OCI-LY1 (cell line): ENCODE data around the gene LINS1.

Experiments
- H2AFZ ChIP-seq: fragments of 200-600 bp; sonication (generic), shearing (Covaris generic); 2 replicates; pipeline ENCODE4 v1.6.0; 2014; ENCODE audit warnings: antibody characterized with exemption, mild to moderate bottlenecking, low read length
- H3F3A ChIP-seq: fragments of 200-600 bp; sonication (generic), shearing (Covaris generic); 2 replicates; pipeline ENCODE4 v1.6.0; 2014; ENCODE audit warnings: mild to moderate bottlenecking, antibody characterized with exemption, low read length, moderate library complexity; ENCODE audit not compliant: insufficient read depth
- H3K27ac ChIP-seq: fragments of 200-600 bp; sonication (generic); 2 replicates; pipeline ENCODE4 v1.5.1; 2014; ENCODE audit warnings: low read length, mixed run types, mild to moderate bottlenecking, low read depth; ENCODE audit not compliant: poor library complexity, severe bottlenecking
- H3K27me3 ChIP-seq: fragments of 200-600 bp; sonication (generic); 2 replicates; pipeline ENCODE4 v1.6.0; 2014; ENCODE audit warnings: antibody characterized with exemption, mild to moderate bottlenecking, low read length, moderate library complexity; ENCODE audit not compliant: insufficient read depth
- H3K36me3 ChIP-seq: fragments of 200-600 bp; sonication (generic); 2 replicates; pipeline ENCODE4 v1.6.1; 2014; ENCODE audit warnings: mild to moderate bottlenecking, antibody characterized with exemption, low read length, moderate library complexity, mixed read lengths; ENCODE audit not compliant: insufficient read depth
- H3K4me1 ChIP-seq: fragments of 200-600 bp; sonication (generic); 2 replicates; pipeline ENCODE4 v1.5.1; 2014; ENCODE audit warnings: mild to moderate bottlenecking, low read length, moderate library complexity; ENCODE audit not compliant: insufficient read depth, severe bottlenecking
- H3K4me2 ChIP-seq: fragments of 200-600 bp; sonication (generic), shearing (Covaris generic); 2 replicates; pipeline ENCODE4 v1.6.1; 2014; ENCODE audit warnings: low read length
- H3K4me3 ChIP-seq: fragments of 200-600 bp; sonication (generic); 2 replicates; pipeline ENCODE4 v1.5.1; 2014; ENCODE audit warnings: low read length, low read depth, mild to moderate bottlenecking, mixed read lengths; ENCODE audit not compliant: poor library complexity, severe bottlenecking
- H3K79me2 ChIP-seq: fragments of 200-600 bp; shearing (Covaris generic); 2 replicates; pipeline ENCODE4 v1.6.1; 2016; ENCODE audit warnings: mixed run types, low read length, mixed read lengths; ENCODE audit not compliant: insufficient read depth
- H3K9ac ChIP-seq: fragments of 200-600 bp; sonication (generic), shearing (Covaris generic); 2 replicates; pipeline ENCODE4 v1.6.1; 2014; ENCODE audit warnings: mild to moderate bottlenecking, low read length, mixed read lengths
- H3K9me2 ChIP-seq: fragments of 200-600 bp; sonication (generic), shearing (Covaris generic); 2 replicates; pipeline ENCODE4 v1.6.1; 2014; ENCODE audit warnings: low read depth, mild to moderate bottlenecking, low read length, mixed read lengths
- H3K9me3 ChIP-seq: fragments of 200-600 bp; shearing (Covaris generic); 2 replicates; pipeline ENCODE4 v1.6.1; 2014; ENCODE audit warnings: low read length, mixed read lengths
- H4K20me1 ChIP-seq: fragments of 200-600 bp; sonication (generic), shearing (Covaris generic); 2 replicates; pipeline ENCODE4 v1.6.0; 2016; ENCODE audit warnings: mild to moderate bottlenecking, low read length; ENCODE audit not compliant: insufficient read depth
- CTCF ChIP-seq: fragments of 200-600 bp; sonication (generic), shearing (Covaris generic); IDR thresholded peaks from 2 replicates; pipeline ENCODE4 v1.5.1; 2017; ENCODE audit warnings: mild to moderate bottlenecking, antibody characterized with exemption, low read length, moderate library complexity, mixed read lengths
- EZH2 ChIP-seq: fragments of 200-600 bp; sonication (generic), shearing (Covaris generic); IDR thresholded peaks from 2 replicates; pipeline ENCODE4 v1.8.0; 2017; ENCODE audit warnings: borderline replicate concordance, mixed run types, mild to moderate bottlenecking, antibody characterized with exemption, low read length, moderate library complexity, mixed read lengths

LINS1 gene

DNA sequence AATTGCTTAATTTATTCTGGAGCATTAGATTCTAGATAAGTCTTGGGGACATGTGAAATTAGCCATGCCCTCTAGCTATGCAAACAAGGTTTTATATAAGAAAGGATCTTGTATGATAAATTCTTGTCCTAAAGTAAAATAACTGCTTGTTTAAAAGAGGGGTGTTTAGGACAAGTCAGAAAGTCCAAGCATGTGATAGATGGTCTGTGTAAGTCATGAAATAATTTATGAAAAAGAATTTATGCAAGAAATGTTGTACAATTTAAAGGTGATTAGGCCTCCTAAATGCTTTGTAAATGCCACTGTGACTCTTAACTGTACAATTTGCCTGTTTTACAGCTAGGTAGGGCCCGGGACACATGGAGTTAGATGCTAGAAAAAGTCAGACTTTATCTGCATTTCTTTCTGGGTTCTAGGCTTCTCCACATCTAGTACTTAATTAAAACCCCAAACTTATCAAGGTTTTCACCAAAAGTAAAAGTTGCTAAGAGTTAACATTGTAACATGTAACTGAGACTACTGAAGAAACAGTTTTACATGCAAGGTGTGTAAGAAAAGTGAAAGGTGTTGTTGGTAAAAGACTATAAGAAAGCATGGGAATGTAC, 13.2 kb downstream of the LINS1 start:
- Histone ChIP-seq H2AFZ (no peak overlapping the region), H3K4me2 (no peak overlapping the region), H3K79me2 (peaks cover 11% of the 10 kb centered on the region), H3F3A (no peaks in the 10 kb centered on the region), H3K27me3 (no peaks in the 10 kb centered on the region), H3K27ac (no peak overlapping the region), H3K9ac (no peak overlapping the region), H3K9me2 (no peaks in the 10 kb centered on the region), H3K9me3 (peaks cover 26% of the 10 kb centered on the region), H4K20me1 (no peaks in the 10 kb centered on the region), H3K4me3 (no peak overlapping the region), H3K4me1 (no peaks in the 10 kb centered on the region), H3K36me3 (peaks cover 7% of the 10 kb centered on the region)
- TF ChIP-seq CTCF = no peak
- no peak for TF ChIP-seq EZH2

DNA sequence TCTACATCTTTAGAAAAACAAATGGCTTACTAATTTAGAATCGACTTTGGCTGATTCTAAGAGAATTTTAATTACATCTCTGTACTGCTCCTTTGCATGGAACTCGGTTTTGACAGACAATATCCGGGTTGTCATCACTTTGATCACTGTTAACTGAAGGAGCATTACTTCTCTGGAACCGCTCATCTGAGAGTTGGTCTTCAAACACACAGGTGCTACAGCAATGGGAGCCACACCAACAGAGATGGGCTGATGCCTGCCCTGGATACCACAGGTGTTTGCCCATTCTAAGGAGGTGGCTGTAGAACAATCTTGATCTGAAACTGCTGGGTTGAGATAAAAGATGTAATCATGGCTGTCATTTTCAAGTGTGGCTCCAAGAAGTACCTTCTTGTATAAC, 21.6 kb downstream of the LINS1 start:
- Histone ChIP-seq H3K36me3 (peaks cover 6% of the 10 kb centered on the region; the same call in 1 of the 2 replicates), H3K4me2 (no peak overlapping the region), H3K27me3 (no peaks in the 10 kb centered on the region), H3K27ac (no peak overlapping the region), H3K9me3 (no peaks in the 10 kb centered on the region), H3K4me1 (no peaks in the 10 kb centered on the region), H4K20me1 (no peaks in the 10 kb centered on the region), H3K9me2 (no peaks in the 10 kb centered on the region), H3F3A (no peaks in the 10 kb centered on the region), H3K79me2 (no peaks in the 10 kb centered on the region; the same call in 1 of the 2 replicates), H3K9ac (no peak overlapping the region), H3K4me3 (no peak overlapping the region), H2AFZ (no peak overlapping the region)
- no peak for TF ChIP-seq CTCF
- no peak for TF ChIP-seq EZH2

GRCh38 chr15:100573526-100573925, 28.5 kb downstream of the LINS1 start:
- H3K9me2 ChIP-seq = no peaks in the 10 kb centered on the region
- H3K4me1 ChIP-seq = no peaks in the 10 kb centered on the region
- no peak for TF ChIP-seq CTCF
- no peak for TF ChIP-seq EZH2
- no peaks in the 10 kb centered on the region for H3F3A ChIP-seq
- H4K20me1 ChIP-seq = no peaks in the 10 kb centered on the region
- no peaks in the 10 kb centered on the region for H3K27me3 ChIP-seq
- H3K79me2 ChIP-seq = no peaks in the 10 kb centered on the region
- peaks cover 53% of the 10 kb centered on the region; the same call in 1 of the 2 replicates for H3K36me3 ChIP-seq
- H2AFZ ChIP-seq = no peak overlapping the region
- H3K27ac ChIP-seq = no peak overlapping the region
- no peaks in the 10 kb centered on the region for H3K9me3 ChIP-seq
- no peak overlapping the region for H3K9ac ChIP-seq
- H3K4me2 ChIP-seq = no peak overlapping the region
- no peak overlapping the region for H3K4me3 ChIP-seq
